OCI-LY3 (cell line): ENCODE results near the gene PDE10A.
"Not testable (repeated sequence)": the region's sequence is repeated elsewhere in the genome, so short reads cannot be mapped to it uniquely, and the experiment has no call there.

Experiments used
- EZH2phosphoT487 ChIP-seq: fragments of 200-600 bp; shearing (Covaris generic); IDR thresholded peaks from 2 replicates; pipeline ENCODE4 v1.6.1; 2018; ENCODE audit warnings: antibody characterized with exemption, mixed run types, low read depth
- TF ChIP-seq, protein P1 (sequence below): fragments of 200-600, 300-600 bp; sonication (generic); IDR thresholded peaks from 2 replicates; pipeline ENCODE4 v1.5.1; 2014; ENCODE audit warnings: antibody characterized with exemption, low read length, low read depth

DNA sequence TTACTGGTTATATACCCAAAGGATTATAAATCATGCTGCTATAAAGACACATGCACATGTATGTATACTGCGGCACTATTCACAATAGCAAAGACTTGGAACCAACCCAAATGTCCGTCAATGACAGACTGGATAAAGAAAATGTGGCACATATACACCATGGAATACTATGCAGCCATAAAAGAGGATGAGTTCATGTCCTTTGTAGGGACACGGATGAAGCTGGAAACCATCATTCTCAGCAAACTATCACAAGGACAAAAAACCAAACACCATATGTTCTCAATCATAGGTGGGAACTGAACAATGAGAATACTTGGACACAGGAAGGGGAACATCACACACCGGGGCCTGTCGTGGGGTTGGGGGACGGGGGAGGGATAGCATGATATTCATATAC lies 104.9 kb downstream of the PDE10A start:
- TF ChIP-seq, protein P1, sequence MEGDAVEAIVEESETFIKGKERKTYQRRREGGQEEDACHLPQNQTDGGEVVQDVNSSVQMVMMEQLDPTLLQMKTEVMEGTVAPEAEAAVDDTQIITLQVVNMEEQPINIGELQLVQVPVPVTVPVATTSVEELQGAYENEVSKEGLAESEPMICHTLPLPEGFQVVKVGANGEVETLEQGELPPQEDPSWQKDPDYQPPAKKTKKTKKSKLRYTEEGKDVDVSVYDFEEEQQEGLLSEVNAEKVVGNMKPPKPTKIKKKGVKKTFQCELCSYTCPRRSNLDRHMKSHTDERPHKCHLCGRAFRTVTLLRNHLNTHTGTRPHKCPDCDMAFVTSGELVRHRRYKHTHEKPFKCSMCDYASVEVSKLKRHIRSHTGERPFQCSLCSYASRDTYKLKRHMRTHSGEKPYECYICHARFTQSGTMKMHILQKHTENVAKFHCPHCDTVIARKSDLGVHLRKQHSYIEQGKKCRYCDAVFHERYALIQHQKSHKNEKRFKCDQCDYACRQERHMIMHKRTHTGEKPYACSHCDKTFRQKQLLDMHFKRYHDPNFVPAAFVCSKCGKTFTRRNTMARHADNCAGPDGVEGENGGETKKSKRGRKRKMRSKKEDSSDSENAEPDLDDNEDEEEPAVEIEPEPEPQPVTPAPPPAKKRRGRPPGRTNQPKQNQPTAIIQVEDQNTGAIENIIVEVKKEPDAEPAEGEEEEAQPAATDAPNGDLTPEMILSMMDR: not testable (repeated sequence)
- TF ChIP-seq EZH2phosphoT487: not testable (repeated sequence)
